ENCODE data around the gene PRSS53.
"Not testable (repeated sequence)": the region's sequence is repeated elsewhere in the genome, so short reads cannot be mapped to it uniquely, and the experiment has no call there.

PRSS53 gene

DNA sequence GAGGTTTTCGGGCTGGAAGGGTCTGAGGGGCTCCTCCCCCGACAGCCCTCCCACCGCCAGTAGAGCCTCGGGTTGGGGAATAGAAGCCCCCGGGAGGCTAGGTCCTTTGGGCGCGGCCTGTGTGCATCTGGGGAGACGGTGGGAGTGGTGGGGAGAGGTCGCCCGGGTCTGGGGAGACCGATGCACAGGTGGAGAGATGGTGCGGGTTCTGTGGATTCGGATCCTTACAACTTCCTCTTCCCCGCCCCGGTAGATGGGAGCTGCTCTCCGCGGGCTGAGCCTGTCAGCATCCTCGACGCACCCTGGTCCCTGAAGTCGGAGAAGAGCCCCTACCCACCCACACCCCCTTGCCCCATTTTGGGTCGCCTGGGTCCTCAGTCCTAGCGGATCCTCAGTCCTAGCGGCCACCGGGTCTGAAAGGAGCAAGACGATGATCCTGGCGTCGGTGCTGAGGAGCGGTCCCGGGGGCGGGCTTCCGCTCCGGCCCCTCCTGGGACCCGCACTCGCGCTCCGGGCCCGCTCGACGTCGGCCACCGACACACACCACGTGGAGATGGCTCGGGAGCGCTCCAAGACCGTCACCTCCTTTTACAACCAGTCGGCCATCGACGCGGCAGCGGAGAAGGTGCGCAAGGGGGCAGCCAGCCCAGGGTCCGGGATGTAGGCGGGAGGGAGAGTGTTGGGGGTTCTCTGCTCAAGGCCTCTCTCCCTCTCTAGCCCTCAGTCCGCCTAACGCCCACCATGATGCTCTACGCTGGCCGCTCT is 20.2 kb upstream of the PRSS53 start:
- Histone ChIP-seq H3K36me3 (ENCODE audit: control insufficient read depth in 5 of 5, insufficient read depth in 5 of 5, low read length in 5 of 5) (peaks cover 0 to 39% (median 38%) of the 10 kb centered on the region in 5 donors), H3K9ac (ENCODE audit: low read length in 5 of 5) (peak overlapping the region in 4 of 5 donors; percentile 91 to 94 (median 93)), H3K4me3 (ENCODE audit: low read depth in 1 of 5, low read length in 5 of 5) (peak overlapping the region in 4 of 5 donors; percentile 66 to 83 (median 80)), H3K4me1 (ENCODE audit: control insufficient read depth in 5 of 5, insufficient read depth in 5 of 5, low read length in 5 of 5) (peaks cover 6 to 43% (median 38%) of the 10 kb centered on the region in 5 donors), H3K9me3 (ENCODE audit: control insufficient read depth in 5 of 5, low read length in 5 of 5) (no peaks in the 10 kb centered on the region), H3K27ac (ENCODE audit: low read depth, low read length) (peak overlapping the region; percentile 62), H3K27me3 (ENCODE audit: control insufficient read depth in 5 of 5, insufficient read depth in 4 of 5, low read length in 5 of 5) (no peaks in the 10 kb centered on the region)

DNA sequence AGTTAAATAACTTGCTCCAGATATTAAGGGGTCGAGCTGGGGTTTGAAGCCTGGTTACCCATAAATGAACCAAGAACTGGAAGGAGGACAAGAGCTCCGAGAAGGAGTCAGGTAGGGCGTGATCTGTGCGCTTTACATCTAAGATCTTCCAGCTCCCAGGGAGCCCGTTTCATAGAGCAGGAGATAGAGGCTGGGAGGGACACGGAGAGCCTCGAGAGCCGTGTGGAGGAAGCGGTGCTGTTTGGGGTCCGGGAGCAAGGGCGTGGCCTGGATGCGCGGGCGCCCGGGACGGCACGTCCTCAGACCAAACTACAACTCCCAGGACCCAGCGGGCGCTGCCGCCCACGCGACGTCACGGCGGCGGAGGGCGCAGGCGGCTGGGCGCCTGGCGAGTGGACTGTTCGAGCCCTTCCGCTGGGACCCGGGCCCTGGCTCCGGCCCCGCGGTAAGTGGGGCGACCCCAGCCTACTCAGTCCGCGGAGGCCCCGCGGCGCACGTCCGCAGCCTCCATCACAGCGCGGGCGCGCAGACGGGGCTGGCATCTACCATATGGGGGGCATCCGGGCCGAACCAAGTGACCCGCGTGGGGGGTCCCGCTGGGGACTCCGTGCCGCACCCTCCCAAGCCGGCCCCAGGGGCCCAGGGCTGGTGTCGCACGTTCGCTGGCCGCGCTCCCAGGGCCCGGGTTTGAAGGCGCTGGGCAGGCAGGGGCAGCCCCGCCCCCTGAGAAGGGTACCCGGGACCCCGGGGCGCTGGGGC is 19.5 kb upstream of the PRSS53 start, which contains the start of gene BCKDK:
BCKDK (plus strand) TSS at position 352 of the 759 bp plus-strand sequence. CDS start 838 bp downstream, outside the sequence.
- Histone ChIP-seq H3K4me1 (ENCODE audit: control insufficient read depth in 5 of 5, insufficient read depth in 5 of 5, low read length in 5 of 5) (peaks cover 2 to 36% (median 31%) of the 10 kb centered on the region in 5 donors), H3K27ac (ENCODE audit: low read depth, low read length) (peak within 1 kb of the TSS; percentile 62), H3K27me3 (ENCODE audit: control insufficient read depth in 5 of 5, insufficient read depth in 4 of 5, low read length in 5 of 5) (no peaks in the 10 kb centered on the region), H3K4me3 (ENCODE audit: low read depth in 1 of 5, low read length in 5 of 5) (peak within 1 kb of the TSS; percentile 19 to 83 (median 77)), H3K9ac (ENCODE audit: low read length in 5 of 5) (peak within 1 kb of the TSS in 4 of 5 donors; percentile 91 to 94 (median 93)), H3K9me3 (ENCODE audit: control insufficient read depth in 5 of 5, low read length in 5 of 5) (no peaks in the 10 kb centered on the region), H3K36me3 (ENCODE audit: control insufficient read depth in 5 of 5, insufficient read depth in 5 of 5, low read length in 5 of 5) (peaks cover 0 to 39% (median 38%) of the 10 kb centered on the region in 5 donors)

DNA sequence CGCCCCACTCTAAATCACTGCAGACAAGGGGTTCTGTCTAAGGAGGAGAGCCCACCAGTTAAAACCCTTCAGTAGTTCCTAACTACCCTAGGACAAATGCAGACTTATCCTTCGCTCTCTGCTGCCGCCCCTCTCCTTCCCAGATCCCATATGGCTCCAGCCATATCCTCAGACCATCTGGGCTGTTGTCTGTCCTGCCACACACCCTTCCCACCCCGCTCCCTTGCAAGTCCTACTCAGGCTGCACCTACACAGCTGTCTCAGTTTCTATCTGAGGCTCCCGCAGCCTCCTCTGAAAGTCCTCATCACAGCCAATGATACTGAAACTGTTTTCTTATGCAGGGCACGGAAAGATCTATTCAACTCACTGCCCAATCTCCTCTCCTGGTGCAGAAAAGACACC is 18.7 kb upstream of the PRSS53 start:
- Histone ChIP-seq H3K4me3 (ENCODE audit: low read depth in 1 of 5, low read length in 5 of 5) (peak overlapping the region in 1 of 5 donors; percentile 19), H3K36me3 (ENCODE audit: control insufficient read depth in 5 of 5, insufficient read depth in 5 of 5, low read length in 5 of 5) (peaks cover 0 to 33% (median 32%) of the 10 kb centered on the region in 5 donors), H3K4me1 (ENCODE audit: control insufficient read depth in 5 of 5, insufficient read depth in 5 of 5, low read length in 5 of 5) (peaks cover 2 to 29% (median 24%) of the 10 kb centered on the region in 5 donors), H3K9ac (ENCODE audit: low read length in 5 of 5) (no peak overlapping the region), H3K9me3 (ENCODE audit: control insufficient read depth in 5 of 5, low read length in 5 of 5) (no peaks in the 10 kb centered on the region), H3K27ac (ENCODE audit: low read depth, low read length) (no peak overlapping the region), H3K27me3 (ENCODE audit: control insufficient read depth in 5 of 5, insufficient read depth in 4 of 5, low read length in 5 of 5) (no peaks in the 10 kb centered on the region)

DNA sequence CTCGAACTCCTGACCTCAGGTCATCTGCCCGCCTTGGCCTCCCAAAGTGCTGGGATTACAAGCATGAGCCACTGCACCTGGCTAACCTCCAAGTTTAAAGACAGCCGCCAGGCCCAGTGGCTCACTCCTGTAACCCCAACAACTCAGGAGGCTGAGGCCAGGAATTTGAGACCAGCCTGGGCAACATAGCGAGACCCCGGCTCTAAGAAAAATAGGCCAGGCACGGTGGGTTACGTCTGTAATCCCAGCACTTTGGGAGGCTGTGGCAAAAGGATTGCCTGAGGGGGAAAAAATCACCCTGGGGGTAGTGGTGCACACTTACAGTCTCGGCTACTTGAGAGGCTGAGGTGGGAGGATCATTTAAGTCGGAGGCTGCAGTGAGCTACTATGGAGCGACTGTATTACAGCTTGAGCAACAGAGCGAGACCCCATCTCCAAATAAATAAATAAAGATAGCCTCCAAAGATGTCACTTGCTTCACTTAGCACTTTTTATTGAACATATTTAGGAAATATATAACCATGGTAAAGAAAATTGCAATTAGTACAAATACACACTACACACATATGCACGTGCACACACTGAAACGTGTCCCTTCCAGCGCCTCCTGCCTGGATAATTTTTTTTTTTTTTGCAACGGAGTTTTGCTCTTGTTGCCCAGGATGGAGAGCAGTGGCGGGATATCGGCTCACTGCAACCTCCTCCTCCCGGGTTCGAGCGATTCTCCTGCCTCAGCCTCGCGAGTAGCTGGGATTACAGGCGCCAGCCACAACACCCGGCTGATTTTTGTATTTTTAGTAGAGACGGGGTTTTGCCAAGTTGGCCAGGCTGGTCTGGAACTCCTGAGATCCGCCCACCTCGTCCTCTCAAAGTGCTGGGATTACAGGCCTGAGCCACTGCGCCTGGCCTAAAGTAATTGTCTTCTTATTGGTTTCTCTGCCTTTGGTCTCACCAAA is 18.0 kb upstream of the PRSS53 start:
- H3K9ac ChIP-seq (ENCODE audit: low read length in 5 of 5) = no peak overlapping the region
- H3K36me3 ChIP-seq (ENCODE audit: control insufficient read depth in 5 of 5, insufficient read depth in 5 of 5, low read length in 5 of 5) = peaks cover 0 to 26% (median 26%) of the 10 kb centered on the region in 5 donors
- no peaks in the 10 kb centered on the region for H3K27me3 ChIP-seq (ENCODE audit: control insufficient read depth in 5 of 5, insufficient read depth in 4 of 5, low read length in 5 of 5)
- H3K4me3 ChIP-seq (ENCODE audit: low read depth in 1 of 5, low read length in 5 of 5) = no peak overlapping the region
- H3K9me3 ChIP-seq (ENCODE audit: control insufficient read depth in 5 of 5, low read length in 5 of 5) = no peaks in the 10 kb centered on the region
- no peak overlapping the region for H3K27ac ChIP-seq (ENCODE audit: low read depth, low read length)
- peaks cover 2 to 28% (median 21%) of the 10 kb centered on the region in 5 donors for H3K4me1 ChIP-seq (ENCODE audit: control insufficient read depth in 5 of 5, insufficient read depth in 5 of 5, low read length in 5 of 5)

DNA sequence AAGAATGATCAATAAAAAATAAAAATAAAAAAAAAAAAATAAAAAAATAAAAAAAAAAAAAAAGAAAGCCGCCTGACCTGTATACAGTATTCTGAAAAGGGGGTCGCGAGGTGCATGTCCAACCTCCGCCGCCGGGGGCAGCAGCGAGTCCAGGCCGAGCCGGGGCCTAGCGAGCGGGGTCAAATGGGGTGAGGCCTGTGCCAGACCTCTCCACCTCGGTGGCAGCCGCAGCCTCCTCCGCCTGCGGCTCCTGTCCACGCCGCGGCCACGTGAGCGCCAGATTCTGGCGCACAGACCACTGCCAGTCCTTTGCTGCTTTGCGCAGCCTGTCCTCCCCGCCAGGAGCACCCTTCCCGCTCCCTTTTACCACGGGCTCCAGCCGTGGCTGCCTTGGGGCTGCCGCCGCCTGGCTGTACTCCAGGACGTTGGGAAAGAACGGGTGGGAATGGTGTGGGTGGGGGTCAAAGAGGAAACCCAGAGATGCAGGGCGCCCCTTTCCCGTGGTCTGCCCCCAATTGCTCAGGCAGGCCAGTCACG is 17.0 kb upstream of the PRSS53 start:
- H3K9ac ChIP-seq (ENCODE audit: low read length in 5 of 5) = no peak overlapping the region
- no peak overlapping the region for H3K27ac ChIP-seq (ENCODE audit: low read depth, low read length)
- H3K36me3 ChIP-seq (ENCODE audit: control insufficient read depth in 5 of 5, insufficient read depth in 5 of 5, low read length in 5 of 5) = peaks cover 0 to 16% (median 15%) of the 10 kb centered on the region in 5 donors
- peak overlapping the region in 3 of 5 donors; percentile 34 to 48 (median 36) for H3K4me3 ChIP-seq (ENCODE audit: low read depth in 1 of 5, low read length in 5 of 5)
- peaks cover 2 to 28% (median 21%) of the 10 kb centered on the region in 5 donors for H3K4me1 ChIP-seq (ENCODE audit: control insufficient read depth in 5 of 5, insufficient read depth in 5 of 5, low read length in 5 of 5)
- no peaks in the 10 kb centered on the region for H3K27me3 ChIP-seq (ENCODE audit: control insufficient read depth in 5 of 5, insufficient read depth in 4 of 5, low read length in 5 of 5)
- no peaks in the 10 kb centered on the region for H3K9me3 ChIP-seq (ENCODE audit: control insufficient read depth in 5 of 5, low read length in 5 of 5)

DNA sequence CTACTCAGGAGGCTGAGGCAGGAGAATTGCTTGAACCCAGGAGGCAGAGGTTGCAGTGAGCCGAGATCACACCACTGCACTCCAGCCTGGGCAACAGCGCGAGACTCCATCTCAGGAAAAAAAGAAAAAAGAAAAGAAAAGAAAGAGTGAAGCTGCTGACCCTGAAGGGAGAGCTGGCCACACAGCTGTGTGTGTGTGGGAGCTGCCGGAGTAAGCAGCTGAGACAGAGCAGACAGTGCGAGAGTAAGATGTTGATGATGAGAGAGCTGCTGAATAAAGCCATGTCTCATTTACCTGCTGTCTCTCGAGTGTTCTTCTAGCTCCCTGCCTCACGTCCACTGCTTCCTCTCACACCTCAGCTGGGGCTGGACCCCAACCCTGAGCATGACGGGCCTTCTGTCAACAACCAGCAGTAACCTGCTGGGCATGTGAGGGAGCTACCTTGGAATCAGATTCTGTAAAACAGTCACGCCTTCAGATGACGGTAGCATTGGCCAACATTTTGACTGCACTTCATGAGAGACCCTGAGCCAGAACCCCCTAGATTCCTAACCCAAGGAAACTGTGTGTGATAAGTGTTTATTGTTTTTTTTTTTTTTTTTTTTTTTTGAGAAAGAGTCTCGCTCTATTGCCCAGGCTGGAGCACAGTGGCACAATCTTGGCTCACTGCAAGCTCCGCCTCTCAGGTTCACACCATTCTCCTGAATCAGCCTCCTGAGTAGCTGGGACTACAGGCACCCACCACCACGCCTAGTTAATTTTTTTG is 12.3 kb upstream of the PRSS53 start:
- H3K27ac ChIP-seq (ENCODE audit: low read depth, low read length); H3K4me1 ChIP-seq (ENCODE audit: control insufficient read depth in 5 of 5, insufficient read depth in 5 of 5, low read length in 5 of 5); H3K4me3 ChIP-seq (ENCODE audit: low read depth in 1 of 5, low read length in 5 of 5); H3K9me3 ChIP-seq (ENCODE audit: control insufficient read depth in 5 of 5, low read length in 5 of 5); H3K36me3 ChIP-seq (ENCODE audit: control insufficient read depth in 5 of 5, insufficient read depth in 5 of 5, low read length in 5 of 5); H3K9ac ChIP-seq (ENCODE audit: low read length in 5 of 5); H3K27me3 ChIP-seq (ENCODE audit: control insufficient read depth in 5 of 5, insufficient read depth in 4 of 5, low read length in 5 of 5): not testable (repeated sequence)

DNA sequence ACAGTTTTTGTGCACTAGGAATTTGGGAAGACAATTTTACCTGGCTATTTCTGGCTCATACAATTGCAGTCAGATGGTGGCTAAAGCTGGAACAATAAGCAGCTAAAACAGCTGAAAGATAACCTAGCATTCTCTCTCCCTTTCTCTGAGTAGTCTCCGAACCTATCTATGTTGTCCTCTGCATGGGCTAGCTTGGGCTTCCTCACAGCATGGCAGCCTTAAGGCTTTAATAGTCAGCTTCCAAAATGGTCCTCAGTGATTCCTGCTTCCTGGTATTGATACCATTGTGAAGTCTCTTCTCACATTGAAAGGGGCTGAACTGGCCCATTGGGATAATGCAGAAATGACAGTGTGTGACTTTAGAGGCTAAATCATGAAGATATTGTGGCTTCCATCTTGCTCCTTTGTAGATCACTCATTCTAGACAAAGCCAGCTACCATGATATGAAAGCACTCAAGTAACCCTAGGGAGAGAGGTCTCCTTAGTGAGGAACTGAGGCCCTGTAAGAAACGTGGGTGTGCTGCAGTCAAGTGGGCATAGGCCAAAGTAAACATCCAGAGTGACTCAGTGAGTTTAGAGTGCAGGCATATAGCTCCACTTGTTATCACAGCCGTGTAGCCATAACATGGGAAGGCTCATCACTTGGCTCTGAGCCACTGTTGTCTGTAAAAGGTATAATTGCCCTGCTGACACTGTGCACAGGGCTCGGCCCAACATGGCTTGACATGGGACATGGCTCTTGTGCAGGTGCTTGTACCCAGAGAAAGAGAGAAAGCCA is 11.3 kb upstream of the PRSS53 start:
- Histone ChIP-seq H3K27ac (ENCODE audit: low read depth, low read length) (no peak overlapping the region), H3K4me3 (ENCODE audit: low read depth in 1 of 5, low read length in 5 of 5) (no peak overlapping the region), H3K9me3 (ENCODE audit: control insufficient read depth in 5 of 5, low read length in 5 of 5) (peaks cover 0 to 8% (median 5%) of the 10 kb centered on the region in 5 donors), H3K36me3 (ENCODE audit: control insufficient read depth in 5 of 5, insufficient read depth in 5 of 5, low read length in 5 of 5) (no peaks in the 10 kb centered on the region), H3K4me1 (ENCODE audit: control insufficient read depth in 5 of 5, insufficient read depth in 5 of 5, low read length in 5 of 5) (peaks cover 0 to 9% (median 4%) of the 10 kb centered on the region in 5 donors), H3K9ac (ENCODE audit: low read length in 5 of 5) (no peak overlapping the region), H3K27me3 (ENCODE audit: control insufficient read depth in 5 of 5, insufficient read depth in 4 of 5, low read length in 5 of 5) (no peaks in the 10 kb centered on the region)

DNA sequence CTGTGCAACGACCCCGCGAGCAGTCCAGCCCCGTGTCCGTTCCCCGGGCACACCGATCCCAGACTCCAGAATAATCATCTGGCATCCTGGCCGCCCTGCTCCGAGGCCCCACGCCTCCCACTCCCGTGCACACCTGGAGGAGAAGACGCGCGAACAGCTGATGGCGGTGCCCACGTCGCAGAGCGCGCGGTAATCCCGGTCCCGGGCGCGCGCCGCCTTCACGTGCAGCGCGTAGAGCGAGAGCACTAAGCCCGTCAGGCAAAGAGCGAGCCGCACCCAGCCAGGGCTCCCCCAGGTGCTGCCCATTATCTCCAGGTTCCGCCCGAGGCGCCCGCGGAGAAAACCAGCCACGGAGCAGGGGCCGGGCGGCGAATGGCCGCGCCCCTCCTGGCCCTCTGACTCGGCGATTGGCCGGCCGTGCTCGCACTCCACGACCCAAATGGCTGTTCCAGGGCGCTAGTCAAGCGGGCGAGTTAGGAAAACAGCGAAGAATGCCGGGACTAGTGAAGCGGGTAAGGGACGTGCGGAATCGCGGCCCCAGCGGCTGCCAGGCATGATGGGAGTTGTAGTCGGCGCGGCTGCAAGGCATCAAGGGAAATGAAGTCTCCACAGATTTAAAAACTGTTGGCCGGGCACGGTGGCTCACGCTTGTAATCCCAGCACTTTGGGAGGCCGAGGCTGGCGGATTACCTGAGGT is 5.8 kb upstream of the PRSS53 start, which contains the start of gene VKORC1:
VKORC1 (minus strand) TSS at position 374 of the 697 bp plus-strand sequence; CDS start at position 306, 68 bp downstream.
- H3K9ac ChIP-seq (ENCODE audit: low read length in 5 of 5) = peak within 1 kb of the TSS in 4 of 5 donors; percentile 67 to 95 (median 84)
- H3K36me3 ChIP-seq (ENCODE audit: control insufficient read depth in 5 of 5, insufficient read depth in 5 of 5, low read length in 5 of 5) = peaks cover 0 to 15% (median 12%) of the 10 kb centered on the region in 5 donors

More for the DNA sequence above, 5.8 kb upstream of the PRSS53 start, which contains the start of gene VKORC1:
- peak within 1 kb of the TSS; percentile 50 for H3K27ac ChIP-seq (ENCODE audit: low read depth, low read length)
- H3K4me3 ChIP-seq (ENCODE audit: low read depth in 1 of 5, low read length in 5 of 5) = peak within 1 kb of the TSS; percentile 84 to 97 (median 90)
- H3K9me3 ChIP-seq (ENCODE audit: control insufficient read depth in 5 of 5, low read length in 5 of 5) = peaks cover 0 to under 1% (median 0%) of the 10 kb centered on the region in 5 donors
- H3K4me1 ChIP-seq (ENCODE audit: control insufficient read depth in 5 of 5, insufficient read depth in 5 of 5, low read length in 5 of 5) = peaks cover 0 to 24% (median 16%) of the 10 kb centered on the region in 5 donors
- H3K27me3 ChIP-seq (ENCODE audit: control insufficient read depth in 5 of 5, insufficient read depth in 4 of 5, low read length in 5 of 5) = no peaks in the 10 kb centered on the region

Data from subcutaneous abdominal adipose tissue (tissue), 5 donors.